Mammary epithelial cell (primary cell): Measurements from ENCODE around the gene IRF2.

Source experiments
- CTCF ChIP-seq, 2 donors: IDR thresholded peaks in 1 of 2; conservative IDR thresholded peaks in 1 of 2; 2 replicates each; pipeline ENCODE4 v1.5.1; 2011 to 2012; ENCODE audit warnings: inconsistent platforms in 2 of 2, low read length in 2 of 2, mild to moderate bottlenecking in 2 of 2, control low read depth in 1 of 2, low read depth in 1 of 2; ENCODE audit not compliant: insufficient read depth in 1 of 2; ENCODE audit errors: extremely low read depth in 1 of 2
- EZH2 ChIP-seq: IDR thresholded peaks from 2 replicates; pipeline ENCODE4 v1.6.1; 2012; ENCODE audit warnings: low read length, inconsistent platforms, borderline replicate concordance

GRCh38 chr4:184460499-184461285 is 13.7 kb downstream of the IRF2 start:
- TF ChIP-seq CTCF (conservative IDR thresholded peaks at IDR 0.05 in 1 of 2, IDR thresholded peaks at IDR 0.05 in 1 of 2; ENCODE audit: extremely low read depth in 1 of 2, insufficient read depth in 1 of 2, low read depth in 1 of 2, low read length in 2 of 2) (no peak), EZH2 (no peak)
